NOMO-1 (cell line): Measurements from ENCODE around the gene VEGFA.

Experiments
- DNase-seq, 2 experiments: peaks; one replicate each; lab custom pipeline; 2025; ENCODE audit not compliant: unreplicated experiment in 2 of 2; lab: John Stamatoyannopoulos, UW

VEGFA gene

GRCh38 chr6:43771858-43772680 lies 2.1 kb downstream of the VEGFA start:
- DNase-seq: peak; percentile 35 to 39

DNA sequence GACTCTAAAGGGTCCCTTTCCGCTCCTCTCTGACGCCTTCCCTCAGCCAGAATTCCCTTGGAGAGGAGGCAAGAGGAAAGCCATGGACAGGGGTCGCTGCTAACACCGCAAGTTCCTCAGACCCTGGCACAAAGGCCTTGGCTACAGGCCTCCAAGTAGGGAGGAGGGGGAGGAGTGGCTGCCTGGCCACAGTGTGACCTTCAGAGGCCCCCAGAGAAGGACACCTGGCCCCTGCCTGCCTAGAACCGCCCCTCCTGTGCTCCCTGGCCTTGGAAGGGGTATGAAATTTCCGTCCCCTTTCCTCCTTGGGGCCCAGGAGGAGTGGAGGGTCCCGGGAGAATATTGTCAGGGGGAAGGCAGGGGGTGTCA lies 2.7 kb downstream of the VEGFA start:
- DNase-seq: no peak

DNA sequence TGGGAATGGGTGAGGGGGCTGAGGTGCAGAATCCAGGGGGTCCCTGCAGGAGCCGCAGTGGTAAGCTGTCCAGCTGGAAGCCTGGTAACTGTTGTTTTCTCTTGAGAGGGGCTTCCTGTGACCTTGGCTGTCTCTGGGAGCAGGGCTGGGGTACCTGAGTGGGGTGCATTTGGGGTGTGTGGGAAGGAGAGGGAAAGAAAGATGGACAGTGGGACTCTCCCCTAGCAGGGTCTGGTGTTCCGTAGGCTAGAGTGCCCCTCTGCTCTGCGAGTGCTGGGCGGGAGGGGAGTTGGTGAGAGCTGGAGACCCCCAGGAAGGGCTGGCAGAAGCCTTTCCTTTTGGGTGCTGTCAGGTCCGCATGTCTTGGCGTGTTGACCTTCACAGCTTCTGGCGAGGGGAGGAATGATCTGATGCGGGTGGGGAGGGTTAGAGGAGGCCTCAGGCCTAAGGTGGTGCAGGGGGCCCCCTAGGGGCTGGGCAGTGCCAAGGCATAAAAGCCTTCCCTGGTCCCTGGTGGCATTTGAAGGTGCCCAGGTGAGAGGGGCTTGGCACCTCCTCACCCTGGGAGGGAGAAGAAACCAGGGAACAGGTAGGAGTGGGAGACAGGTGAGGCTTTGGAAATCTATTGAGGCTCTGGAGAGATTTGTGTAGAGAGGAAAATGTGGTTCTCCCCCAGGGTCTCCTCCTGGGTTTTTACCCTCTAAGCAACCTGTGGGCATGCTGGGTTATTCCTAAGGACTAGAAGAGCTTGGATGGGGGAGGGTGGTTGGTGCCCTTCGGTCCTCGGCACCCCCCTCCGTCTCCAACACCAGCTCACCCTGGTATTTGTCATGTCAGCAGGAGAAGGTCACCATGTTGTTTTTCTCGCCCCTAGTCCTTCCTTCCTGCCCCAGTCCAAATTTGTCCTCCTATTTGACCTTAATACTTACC lies 3.3 kb downstream of the VEGFA start:
- DNase-seq: peak; percentile 63 to 67

GRCh38 chr6:43773980-43774775 lies 4.2 kb downstream of the VEGFA start:
- no peak for DNase-seq

DNA sequence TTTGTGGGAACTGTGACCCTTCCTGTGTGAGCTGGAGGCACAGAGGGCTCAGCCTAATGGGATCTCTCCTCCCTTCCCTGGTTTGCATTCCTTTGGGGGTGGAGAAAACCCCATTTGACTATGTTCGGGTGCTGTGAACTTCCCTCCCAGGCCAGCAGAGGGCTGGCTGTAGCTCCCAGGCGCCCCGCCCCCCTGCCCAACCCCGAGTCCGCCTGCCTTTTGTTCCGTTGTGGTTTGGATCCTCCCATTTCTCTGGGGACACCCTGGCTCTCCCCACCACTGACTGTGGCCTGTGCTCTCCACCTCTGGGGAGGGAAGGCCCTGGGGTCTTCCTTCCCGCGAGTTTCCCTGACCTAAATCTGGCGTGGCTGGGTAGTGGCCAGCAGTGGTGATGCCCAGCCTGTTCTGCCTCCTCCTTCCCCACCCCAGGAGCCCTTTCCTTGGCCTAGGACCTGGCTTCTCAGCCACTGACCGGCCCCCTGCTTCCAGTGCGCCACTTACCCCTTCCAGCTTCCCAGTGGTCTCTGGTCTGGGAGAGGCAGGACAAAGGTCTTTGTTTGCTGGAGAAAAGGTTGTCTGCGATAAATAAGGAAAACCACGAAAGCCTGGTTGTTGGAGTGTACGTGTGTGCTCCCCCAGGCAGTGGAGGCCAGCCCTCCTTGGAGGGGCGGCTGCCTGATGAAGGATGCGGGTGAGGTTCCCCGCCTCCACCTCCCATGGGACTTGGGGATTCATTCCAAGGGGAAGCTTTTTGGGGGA lies 4.9 kb downstream of the VEGFA start:
- peak; percentile 43 to 49 for DNase-seq

GRCh38 chr6:43775535-43775885 lies 5.5 kb downstream of the VEGFA start:
- no peak for DNase-seq

GRCh38 chr6:43776115-43776798 lies 6.2 kb downstream of the VEGFA start:
- no peak for DNase-seq

DNA sequence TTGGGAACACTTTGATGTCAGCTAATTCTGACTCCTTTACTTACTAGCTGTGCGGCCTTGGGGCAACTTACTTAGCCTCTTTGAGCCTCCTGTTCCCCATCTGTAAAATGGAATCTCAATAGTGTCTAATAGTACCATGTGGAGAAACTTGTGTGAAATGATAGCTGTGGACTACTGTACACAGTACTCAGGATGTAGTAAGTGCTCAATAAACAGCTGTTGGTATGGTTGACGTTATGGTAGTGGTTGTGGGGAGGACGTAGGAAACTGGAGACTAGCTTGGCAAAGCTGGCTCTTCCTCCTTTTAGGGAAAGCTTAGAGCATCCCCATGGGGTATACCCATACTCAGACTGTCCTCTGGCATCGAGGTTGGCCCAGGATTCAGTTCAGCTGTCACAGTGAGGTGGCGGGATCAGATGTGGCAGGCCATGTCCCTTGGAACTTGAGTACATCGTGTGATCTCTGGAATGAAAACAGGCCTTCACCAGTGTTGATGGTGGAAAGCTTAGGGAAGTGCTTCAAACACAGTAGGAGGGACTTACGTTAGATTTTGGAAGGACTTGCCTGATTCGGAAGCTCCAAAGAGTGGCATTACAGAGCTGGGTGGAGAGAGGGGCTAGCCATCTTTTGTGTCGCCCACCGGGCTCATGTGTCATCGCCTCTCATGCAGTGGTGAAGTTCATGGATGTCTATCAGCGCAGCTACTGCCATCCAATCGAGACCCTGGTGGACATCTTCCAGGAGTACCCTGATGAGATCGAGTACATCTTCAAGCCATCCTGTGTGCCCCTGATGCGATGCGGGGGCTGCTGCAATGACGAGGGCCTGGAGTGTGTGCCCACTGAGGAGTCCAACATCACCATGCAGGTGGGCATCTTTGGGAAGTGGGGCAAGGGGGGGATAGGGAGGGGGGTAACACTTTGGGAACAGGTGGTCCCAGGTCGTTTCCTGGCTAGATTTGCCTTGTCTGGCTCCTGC lies 7.1 kb downstream of the VEGFA start:
- DNase-seq: no peak

DNA sequence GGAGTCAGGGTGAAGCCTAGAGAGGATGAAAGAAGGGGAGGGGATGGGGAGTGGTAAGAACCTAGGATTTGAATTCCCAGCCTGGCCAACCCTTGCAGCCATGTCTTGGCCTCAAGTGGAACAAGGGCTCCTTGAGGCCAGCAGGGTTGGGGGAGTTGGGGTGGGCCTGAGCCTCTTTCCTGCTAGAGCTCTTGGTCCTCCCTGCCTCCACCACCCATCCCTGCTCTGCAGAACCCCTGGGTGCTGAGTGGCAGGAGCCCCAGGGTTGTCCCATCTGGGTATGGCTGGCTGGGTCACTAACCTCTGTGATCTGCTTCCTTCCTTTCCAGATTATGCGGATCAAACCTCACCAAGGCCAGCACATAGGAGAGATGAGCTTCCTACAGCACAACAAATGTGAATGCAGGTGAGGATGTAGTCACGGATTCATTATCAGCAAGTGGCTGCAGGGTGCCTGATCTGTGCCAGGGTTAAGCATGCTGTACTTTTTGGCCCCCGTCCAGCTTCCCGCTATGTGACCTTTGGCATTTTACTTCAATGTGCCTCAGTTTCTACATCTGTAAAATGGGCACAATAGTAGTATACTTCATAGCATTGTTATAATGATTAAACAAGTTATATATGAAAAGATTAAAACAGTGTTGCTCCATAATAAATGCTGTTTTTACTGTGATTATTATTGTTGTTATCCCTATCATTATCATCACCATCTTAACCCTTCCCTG lies 8.3 kb downstream of the VEGFA start:
- DNase-seq: no peak

DNA sequence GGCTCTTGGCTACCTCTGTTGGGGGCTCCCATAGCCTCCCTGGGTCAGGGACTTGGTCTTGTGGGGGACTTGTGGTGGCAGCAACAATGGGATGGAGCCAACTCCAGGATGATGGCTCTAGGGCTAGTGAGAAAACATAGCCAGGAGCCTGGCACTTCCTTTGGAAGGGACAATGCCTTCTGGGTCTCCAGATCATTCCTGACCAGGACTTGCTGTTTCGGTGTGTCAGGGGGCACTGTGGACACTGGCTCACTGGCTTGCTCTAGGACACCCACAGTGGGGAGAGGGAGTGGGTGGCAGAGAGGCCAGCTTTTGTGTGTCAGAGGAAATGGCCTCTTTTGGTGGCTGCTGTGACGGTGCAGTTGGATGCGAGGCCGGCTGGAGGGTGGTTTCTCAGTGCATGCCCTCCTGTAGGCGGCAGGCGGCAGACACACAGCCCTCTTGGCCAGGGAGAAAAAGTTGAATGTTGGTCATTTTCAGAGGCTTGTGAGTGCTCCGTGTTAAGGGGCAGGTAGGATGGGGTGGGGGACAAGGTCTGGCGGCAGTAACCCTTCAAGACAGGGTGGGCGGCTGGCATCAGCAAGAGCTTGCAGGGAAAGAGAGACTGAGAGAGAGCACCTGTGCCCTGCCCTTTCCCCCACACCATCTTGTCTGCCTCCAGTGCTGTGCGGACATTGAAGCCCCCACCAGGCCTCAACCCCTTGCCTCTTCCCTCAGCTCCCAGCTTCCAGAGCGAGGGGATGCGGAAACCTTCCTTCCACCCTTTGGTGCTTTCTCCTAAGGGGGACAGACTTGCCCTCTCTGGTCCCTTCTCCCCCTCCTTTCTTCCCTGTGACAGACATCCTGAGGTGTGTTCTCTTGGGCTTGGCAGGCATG lies 9.2 kb downstream of the VEGFA start:
- DNase-seq: no peak

DNA sequence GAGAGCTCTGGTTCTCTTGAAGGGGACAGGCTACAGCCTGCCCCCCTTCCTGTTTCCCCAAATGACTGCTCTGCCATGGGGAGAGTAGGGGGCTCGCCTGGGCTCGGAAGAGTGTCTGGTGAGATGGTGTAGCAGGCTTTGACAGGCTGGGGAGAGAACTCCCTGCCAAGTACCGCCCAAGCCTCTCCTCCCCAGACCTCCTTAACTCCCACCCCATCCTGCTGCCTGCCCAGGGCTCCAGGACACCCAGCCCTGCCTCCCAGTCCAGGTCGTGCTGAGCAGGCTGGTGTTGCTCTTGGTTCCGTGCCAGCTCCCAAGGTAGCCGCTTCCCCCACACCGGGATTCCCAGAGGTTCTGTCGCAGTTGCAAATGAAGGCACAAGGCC lies 9.8 kb downstream of the VEGFA start:
- no peak for DNase-seq

DNA sequence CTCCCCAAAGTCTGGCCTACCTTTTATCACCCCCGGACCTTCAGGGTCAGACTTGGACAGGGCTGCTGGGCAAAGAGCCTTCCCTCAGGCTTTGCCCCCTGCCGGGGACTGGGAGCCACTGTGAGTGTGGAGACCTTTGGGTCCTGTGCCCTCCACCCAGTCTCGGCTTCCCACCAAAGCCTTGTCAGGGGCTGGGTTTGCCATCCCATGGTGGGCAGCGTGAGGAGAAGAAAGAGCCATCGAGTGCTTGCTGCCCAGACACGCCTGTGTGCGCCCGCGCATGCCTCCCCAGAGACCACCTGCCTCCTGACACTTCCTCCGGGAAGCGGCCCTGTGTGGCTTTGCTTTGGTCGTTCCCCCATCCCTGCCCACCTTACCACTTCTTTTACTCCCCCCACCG lies 10.3 kb downstream of the VEGFA start:
- DNase-seq: no peak

GRCh38 chr6:43780941-43781928 lies 11.2 kb downstream of the VEGFA start:
- no peak for DNase-seq

GRCh38 chr6:43781941-43782704 lies 12.1 kb downstream of the VEGFA start:
- no peak for DNase-seq
